K562 (cell line): ENCODE data around the gene CARF. TPM values are rescaled to one million over a fixed set of nuclear protein-coding genes. Genes with fewer than 3 reads are reported as not detected.

ENCODE experiments used
- ATAC-seq: fragments of 200-7000 bp; cut with Tn5 transposase; 3 replicates; pipeline ENCODE4 v1.9.1; 2020; ENCODE audit warnings: moderate library complexity
- BruUV-seq: library from RNA; stranded (reverse); fragments of 400-500 nt; replicated peaks from 2 replicates; lab custom pipeline; 2021; lab: Mats Ljungman, UMichigan
- CTCF ChIA-PET: fragments of 300-600 bp; formaldehyde crosslinking; extraction: SDS; loops from one replicate; lab custom pipeline; 2021; ENCODE audit warnings: low intra/inter-chr PET ratio; lab: Yijun Ruan, JAX
- POLR2A ChIA-PET: fragments of 300-600, 350-650 bp; sonication (Branson Sonifier 250); formaldehyde crosslinking; extraction: SDS; loops from one replicate; lab custom pipeline; 2021; ENCODE audit warnings: antibody characterized with exemption, inconsistent platforms; lab: Yijun Ruan, JAX
- DNase-seq, 4 experiments: peaks; one replicate each; pipeline versions ENCODE4 v3.0.0 to v3.0.0-alpha.2; 2011 to 2018; ENCODE audit warnings: low spot score in 3 of 4, mixed read lengths in 3 of 4; ENCODE audit errors: extremely low read depth in 1 of 4
- FAIRE-seq: peaks from 2 replicates; lab custom pipeline; 2011; peaks lifted over from hg19 to GRCh38; lab: Jason Lieb, UNC
- H2AFZ ChIP-seq: 2 replicates; pipeline ENCODE4 v1.6.0; 2011; ENCODE audit warnings: low read depth, low read length, control low read depth, inconsistent platforms
- H3K27ac ChIP-seq: fragments of 200-600 bp; 3 replicates; pipeline ENCODE4 v1.8.0; 2011; ENCODE audit warnings: low read depth, mild to moderate bottlenecking, control low read depth, inconsistent platforms, low read length, moderate library complexity, mixed read lengths; ENCODE audit errors: extremely low read depth
- H3K27me3 ChIP-seq, 2 experiments: fragments of 300-600 bp in 1 of 2; 2 replicates in 1 of 2; 3 replicates in 1 of 2; pipeline versions ENCODE4 v1.6.0 to v1.8.0; 2011; ENCODE audit warnings: inconsistent platforms in 2 of 2, low read length in 2 of 2, mild to moderate bottlenecking in 1 of 2, mixed read lengths in 1 of 2, moderate library complexity in 1 of 2; ENCODE audit not compliant: control insufficient read depth in 2 of 2, insufficient read depth in 2 of 2
- H3K36me3 ChIP-seq: fragments of 300-600 bp; 3 replicates; pipeline ENCODE4 v1.8.0; 2011; ENCODE audit warnings: mild to moderate bottlenecking, low read length, inconsistent platforms; ENCODE audit not compliant: control insufficient read depth, insufficient read depth
- H3K4me1 ChIP-seq, 2 experiments: fragments of 200-600 bp in 1 of 2; replicated peaks in 1 of 2; 2 replicates in 1 of 2; 3 replicates in 1 of 2; pipeline versions ENCODE4 v1.5.1 to v1.8.0; 2011; ENCODE audit warnings: inconsistent platforms in 2 of 2, low read length in 2 of 2, mild to moderate bottlenecking in 1 of 2, mixed read lengths in 1 of 2, moderate library complexity in 1 of 2; ENCODE audit not compliant: control insufficient read depth in 2 of 2, insufficient read depth in 2 of 2
- H3K4me2 ChIP-seq: 2 replicates; pipeline ENCODE4 v1.6.1; 2011; ENCODE audit warnings: low read length, control low read depth, inconsistent platforms, mixed read lengths; ENCODE audit not compliant: insufficient read depth
- H3K4me3 ChIP-seq: fragments of 200-600 bp; sonication (generic), shearing (Covaris generic); 2 replicates; pipeline ENCODE4 v1.5.1; 2016; ENCODE audit warnings: control low read depth, inconsistent platforms
- H3K79me2 ChIP-seq: fragments of 200-600 bp; 3 replicates; pipeline ENCODE4 v1.8.0; 2011; ENCODE audit warnings: low read length, inconsistent platforms; ENCODE audit not compliant: control insufficient read depth, insufficient read depth
- H3K9ac ChIP-seq, 2 experiments: 2 replicates each; pipeline versions ENCODE4 v1.6.0 to v1.6.1; 2011; ENCODE audit warnings: low read depth in 2 of 2, low read length in 2 of 2, control low read depth in 1 of 2, inconsistent platforms in 1 of 2, mild to moderate bottlenecking in 1 of 2, mixed read lengths in 1 of 2; ENCODE audit not compliant: insufficient read depth in 1 of 2
- H3K9me1 ChIP-seq: one replicate; pipeline ENCODE4 v1.6.0; 2011; ENCODE audit warnings: inconsistent platforms, mild to moderate bottlenecking, low read length, moderate library complexity; ENCODE audit not compliant: control insufficient read depth, insufficient read depth
- H3K9me3 ChIP-seq: replicated peaks from 2 replicates; pipeline ENCODE4 v1.5.1; 2011; ENCODE audit warnings: low read depth, low read length, inconsistent platforms; ENCODE audit not compliant: control insufficient read depth, insufficient read depth
- H4K20me1 ChIP-seq: replicated peaks from 2 replicates; pipeline ENCODE4 v1.6.1; 2011; ENCODE audit warnings: low read length, inconsistent platforms, mixed read lengths; ENCODE audit not compliant: control insufficient read depth, insufficient read depth
- KLF6 ChIP-seq: fragments of 250-450 bp; sonication (Bioruptor Pico); IDR thresholded peaks from 2 replicates; pipeline ENCODE4 v1.4.0; 2020; ENCODE audit warnings: mild to moderate bottlenecking, moderate library complexity, borderline replicate concordance
- ZNF507 ChIP-seq: conservative IDR thresholded peaks from 2 replicates; pipeline ENCODE4 v1.6.1; 2017; ENCODE audit warnings: missing genetic modification characterization, missing compliant biosample characterization
- WGBS: fragments of 100-300 bp; shearing (Covaris generic); methylation state at CpG from one replicate; pipeline ENCODE4 v1.1.6; 2016; ENCODE audit warnings: low coverage, mixed read lengths; ENCODE audit not compliant: insufficient coverage; ENCODE audit errors: missing lambda C conversion rate; 5-methylcytosine and 5-hydroxymethylcytosine counted together
- in situ Hi-C: fragments of 300-500 bp; cut with MboI; formaldehyde crosslinking; loops from 4 replicates; pipeline ENCODE4 v1.15.0; 2018; ENCODE audit warnings: inconsistent platforms, mixed read lengths
- intact Hi-C: fragments of 100-400 bp; cut with micrococcal nuclease; formaldehyde crosslinking; loops from 2 replicates; pipeline ENCODE4 v1.14.2; 2022
- polyA plus RNA-seq, 8 experiments: library from polyadenylated mRNA; depleted of rRNA in 4 of 8; stranded (reverse) in 5 of 8; unstranded in 3 of 8; fragments of >200 nt; fragmentation: Nextera tagmentation in 2 of 8; fragmentation: Illumina TruSeq in 1 of 8; extraction: Ambion mirVana in 2 of 8; extraction: Trizol in 1 of 8; gene quantifications; 2 replicates each; pipeline versions ENCODE4 v1.2.1 to v1.2.3, GENCODE V29; 2011 to 2014; ENCODE audit warnings: inconsistent platforms in 1 of 8, missing spikeins in 1 of 8
- total RNA-seq, 7 experiments: library from RNA; depleted of rRNA in 6 of 7; stranded (reverse); fragments of >200 nt in 6 of 7; fragmentation: Illumina TruSeq in 2 of 7; extraction: Trizol in 2 of 7; gene quantifications; 2 replicates each; pipeline versions ENCODE4 v1.2.1 to v1.2.3, GENCODE V29; 2011 to 2021; ENCODE audit warnings: low replicate concordance in 1 of 7
- TF ChIP-seq, protein P1 (sequence below), 2 experiments: fragments of 450-650 bp; IDR thresholded peaks; 2 replicates each; pipeline ENCODE4 v1.6.1; 2018; ENCODE audit warnings: mild to moderate bottlenecking in 2 of 2, low read depth in 1 of 2; ENCODE audit not compliant: partially characterized antibody in 2 of 2

CARF gene
- total and polyA plus RNA-seq, 9 of the 15 experiments (the other 6 are each of a cell fraction or from before 2014, with no cell fraction given): 0.31 to 4.2 (median 1.2) TPM

- Histone ChIP-seq H3K4me2 (no peak overlapping the region), H3K9ac (no peak overlapping the region), H3K9me3 (no peaks in the 10 kb centered on the region), H3K27me3 (no peaks in the 10 kb centered on the region), H3K79me2 (no peaks in the 10 kb centered on the region; the same call in 2 of the 3 replicates), H4K20me1 (no peaks in the 10 kb centered on the region), H3K4me3 (no peak overlapping the region), H3K4me1 (no peaks in the 10 kb centered on the region; a peak in 1 of 5 replicates), H2AFZ (no peak overlapping the region), H3K9me1 (no peaks in the 10 kb centered on the region), H3K36me3 (no peaks in the 10 kb centered on the region), H3K27ac (no peak overlapping the region)
- CTCF ChIA-PET: no interaction called here
- BruUV-seq: no TSS peak
- 75% methylated on average over 2 of the region's 2 CpGs for WGBS
- FAIRE-seq (no peak), DNase-seq (no peak), ATAC-seq (no peak; the same call in 2 of the 3 replicates)
- intact Hi-C loops (no loop called here), in situ Hi-C loops (no loop called here)
- TF ChIP-seq KLF6 (CRISPR knock-in tag): no peak
- no peak for TF ChIP-seq ZNF507 (tag)
- TF ChIP-seq, protein P1, sequence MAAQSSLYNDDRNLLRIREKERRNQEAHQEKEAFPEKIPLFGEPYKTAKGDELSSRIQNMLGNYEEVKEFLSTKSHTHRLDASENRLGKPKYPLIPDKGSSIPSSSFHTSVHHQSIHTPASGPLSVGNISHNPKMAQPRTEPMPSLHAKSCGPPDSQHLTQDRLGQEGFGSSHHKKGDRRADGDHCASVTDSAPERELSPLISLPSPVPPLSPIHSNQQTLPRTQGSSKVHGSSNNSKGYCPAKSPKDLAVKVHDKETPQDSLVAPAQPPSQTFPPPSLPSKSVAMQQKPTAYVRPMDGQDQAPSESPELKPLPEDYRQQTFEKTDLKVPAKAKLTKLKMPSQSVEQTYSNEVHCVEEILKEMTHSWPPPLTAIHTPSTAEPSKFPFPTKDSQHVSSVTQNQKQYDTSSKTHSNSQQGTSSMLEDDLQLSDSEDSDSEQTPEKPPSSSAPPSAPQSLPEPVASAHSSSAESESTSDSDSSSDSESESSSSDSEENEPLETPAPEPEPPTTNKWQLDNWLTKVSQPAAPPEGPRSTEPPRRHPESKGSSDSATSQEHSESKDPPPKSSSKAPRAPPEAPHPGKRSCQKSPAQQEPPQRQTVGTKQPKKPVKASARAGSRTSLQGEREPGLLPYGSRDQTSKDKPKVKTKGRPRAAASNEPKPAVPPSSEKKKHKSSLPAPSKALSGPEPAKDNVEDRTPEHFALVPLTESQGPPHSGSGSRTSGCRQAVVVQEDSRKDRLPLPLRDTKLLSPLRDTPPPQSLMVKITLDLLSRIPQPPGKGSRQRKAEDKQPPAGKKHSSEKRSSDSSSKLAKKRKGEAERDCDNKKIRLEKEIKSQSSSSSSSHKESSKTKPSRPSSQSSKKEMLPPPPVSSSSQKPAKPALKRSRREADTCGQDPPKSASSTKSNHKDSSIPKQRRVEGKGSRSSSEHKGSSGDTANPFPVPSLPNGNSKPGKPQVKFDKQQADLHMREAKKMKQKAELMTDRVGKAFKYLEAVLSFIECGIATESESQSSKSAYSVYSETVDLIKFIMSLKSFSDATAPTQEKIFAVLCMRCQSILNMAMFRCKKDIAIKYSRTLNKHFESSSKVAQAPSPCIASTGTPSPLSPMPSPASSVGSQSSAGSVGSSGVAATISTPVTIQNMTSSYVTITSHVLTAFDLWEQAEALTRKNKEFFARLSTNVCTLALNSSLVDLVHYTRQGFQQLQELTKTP (IDR thresholded peaks at IDR 0.05; ENCODE audit: low read depth in 1 of 2, partially characterized antibody in 2 of 2): no peak
- POLR2A ChIA-PET: no interaction called here
Measured at GRCh38 chr2:203030545-203030944, 118.5 kb downstream of the CARF start.
